ENCODE data around the gene MICALL2.

DNA sequence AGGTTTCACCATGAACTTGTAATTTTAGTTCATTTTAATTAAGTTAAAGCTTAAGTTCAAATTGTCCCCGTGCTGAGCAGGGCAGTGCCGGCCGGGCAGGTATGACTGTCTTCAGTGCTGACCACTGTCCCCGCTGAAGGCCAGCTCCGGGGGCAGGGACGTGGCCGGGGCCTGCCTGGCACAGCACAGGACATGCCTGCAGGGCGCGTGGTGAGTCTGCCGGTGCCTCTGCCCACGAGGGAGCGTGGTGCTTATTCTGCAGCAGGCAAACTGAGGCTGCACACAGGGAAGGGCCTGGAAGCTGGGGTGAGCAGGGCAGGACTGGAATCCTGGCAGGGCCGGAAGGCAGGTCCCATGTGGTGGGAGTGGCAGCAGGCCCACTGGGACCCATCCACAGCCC is 9.8 kb downstream of the MICALL2 start:
- TF ChIP-seq PBX3 (IDR thresholded peaks at IDR 0.05) (no peak), MAX (IDR thresholded peaks at IDR 0.05; ENCODE audit: low read depth) (no peak), FOSL2 (IDR thresholded peaks at IDR 0.05; ENCODE audit: borderline replicate concordance, low read depth) (no peak), EP300 (IDR thresholded peaks at IDR 0.05; ENCODE audit: borderline replicate concordance in 1 of 2, low read depth in 1 of 2, low read length in 1 of 2) (no peak), CTCF (IDR thresholded peaks at IDR 0.05) (no peak), EZH2phosphoT487 (IDR thresholded peaks at IDR 0.05; ENCODE audit: borderline replicate concordance, low read depth) (no peak), FOXJ3 (CRISPR knock-in tag; IDR thresholded peaks at IDR 0.05) (no peak), SIN3A (IDR thresholded peaks at IDR 0.05; ENCODE audit: borderline replicate concordance, low read depth, low read length) (no peak), CHD2 (IDR thresholded peaks at IDR 0.05; ENCODE audit: low read length, partially characterized antibody) (no peak), TAF1 (IDR thresholded peaks at IDR 0.05; ENCODE audit: borderline replicate concordance, low read depth, low read length) (no peak), RCOR1 (IDR thresholded peaks at IDR 0.05; ENCODE audit: low read length) (no peak), FOXM1 (IDR thresholded peaks at IDR 0.05; ENCODE audit: low read depth) (no peak)
- TF ChIP-seq, protein P1, sequence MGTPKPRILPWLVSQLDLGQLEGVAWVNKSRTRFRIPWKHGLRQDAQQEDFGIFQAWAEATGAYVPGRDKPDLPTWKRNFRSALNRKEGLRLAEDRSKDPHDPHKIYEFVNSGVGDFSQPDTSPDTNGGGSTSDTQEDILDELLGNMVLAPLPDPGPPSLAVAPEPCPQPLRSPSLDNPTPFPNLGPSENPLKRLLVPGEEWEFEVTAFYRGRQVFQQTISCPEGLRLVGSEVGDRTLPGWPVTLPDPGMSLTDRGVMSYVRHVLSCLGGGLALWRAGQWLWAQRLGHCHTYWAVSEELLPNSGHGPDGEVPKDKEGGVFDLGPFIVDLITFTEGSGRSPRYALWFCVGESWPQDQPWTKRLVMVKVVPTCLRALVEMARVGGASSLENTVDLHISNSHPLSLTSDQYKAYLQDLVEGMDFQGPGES (IDR thresholded peaks at IDR 0.05; ENCODE audit: low read depth, low read length), result no peak

Data from SK-N-SH (cell line).